Ectodermal cell (in vitro differentiated cells): ENCODE data around the gene COL19A1.

Experiments
- H3K27ac ChIP-seq: 2 replicates; pipeline ENCODE4 v1.7.0; 2013; ENCODE audit warnings: mild to moderate bottlenecking, low read depth, low read length; ENCODE audit not compliant: insufficient read depth, poor library complexity, severe bottlenecking
- H3K27me3 ChIP-seq: 2 replicates; pipeline ENCODE4 v1.7.0; 2013; ENCODE audit warnings: mild to moderate bottlenecking, low read length; ENCODE audit not compliant: insufficient read depth, control insufficient read depth, poor library complexity, severe bottlenecking
- H3K36me3 ChIP-seq: one replicate; pipeline ENCODE4 v1.7.0; 2013; ENCODE audit warnings: low read length; ENCODE audit not compliant: control insufficient read depth, insufficient read depth
- H3K4me1 ChIP-seq: one replicate; pipeline ENCODE4 v1.7.0; 2013; ENCODE audit warnings: low read length; ENCODE audit not compliant: control insufficient read depth, insufficient read depth
- H3K4me3 ChIP-seq: 2 replicates; pipeline ENCODE4 v1.7.0; 2013; ENCODE audit warnings: low read depth, low read length, control low read depth; ENCODE audit not compliant: insufficient read depth
- H3K9me3 ChIP-seq: 2 replicates; pipeline ENCODE4 v1.7.0; 2013; ENCODE audit warnings: mild to moderate bottlenecking, low read length, moderate library complexity; ENCODE audit not compliant: control insufficient read depth
- WGBS, 2 experiments: methylation state at CpG; one replicate each; pipeline ENCODE4 v1.1.7; 2013; ENCODE audit warnings: missing lambda C conversion rate in 2 of 2; 5-methylcytosine and 5-hydroxymethylcytosine counted together

The COL19A1 gene

GRCh38 chr6:70133246-70133645, 266.9 kb downstream of the COL19A1 start:
- H3K4me1 ChIP-seq = no peaks in the 10 kb centered on the region
- no peak overlapping the region for H3K4me3 ChIP-seq
- H3K36me3 ChIP-seq = no peaks in the 10 kb centered on the region
- no peaks in the 10 kb centered on the region for H3K9me3 ChIP-seq
- no peaks in the 10 kb centered on the region for H3K27me3 ChIP-seq
- WGBS, 2 experiments = 92 to 93% methylated on average over 4 of the region's 4 CpGs
- no peak overlapping the region for H3K27ac ChIP-seq

GRCh38 chr6:70134542-70134941, 268.2 kb downstream of the COL19A1 start:
- 96 to 98% methylated on average over 2 of the region's 2 CpGs for whole genome bisulfite sequencing, 2 experiments
- no peaks in the 10 kb centered on the region for H3K27me3 ChIP-seq

DNA sequence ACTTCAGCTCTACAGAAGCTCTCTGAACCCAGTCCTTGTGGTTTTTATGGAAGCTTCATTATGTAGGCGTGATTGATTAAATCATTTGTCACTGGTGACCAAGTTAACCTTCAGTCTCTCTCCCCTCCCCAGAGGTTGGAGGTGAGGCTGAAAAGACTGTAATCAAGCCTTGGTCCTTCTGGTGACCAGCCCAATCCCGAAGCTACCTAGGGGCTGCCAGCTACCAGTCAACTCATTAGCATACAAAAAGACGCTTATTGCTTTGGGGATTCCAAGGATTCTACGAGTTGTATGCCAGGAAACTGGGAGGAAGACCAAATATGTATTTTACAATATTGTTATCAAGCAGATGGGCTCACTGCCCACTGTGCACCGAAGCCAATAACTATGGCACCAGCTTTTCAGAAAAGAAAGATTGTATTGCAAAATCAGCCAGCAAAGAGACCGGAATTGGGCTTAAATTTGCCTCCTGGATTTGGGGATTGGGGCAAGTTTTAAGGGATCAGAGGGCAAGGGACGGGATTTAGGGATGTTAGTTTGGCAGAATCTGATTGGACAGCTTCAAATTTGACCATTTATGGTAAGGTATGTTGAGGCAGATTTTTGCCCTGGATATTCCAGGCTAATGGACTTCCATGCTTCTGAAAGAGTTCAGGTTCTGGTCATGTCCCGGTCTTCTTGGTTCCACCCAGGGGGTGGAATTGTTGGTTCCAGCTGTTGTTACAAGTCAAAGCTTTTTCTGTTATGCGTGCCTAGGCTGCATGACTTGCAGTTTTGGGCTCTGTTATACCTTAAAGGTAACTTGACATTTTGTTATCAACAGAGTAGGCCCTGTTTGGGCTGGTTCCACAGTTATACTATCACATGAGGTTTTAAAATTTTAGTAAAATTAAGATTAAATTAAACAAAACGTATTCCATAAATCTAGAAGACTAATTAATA, 269.1 kb downstream of the COL19A1 start:
- no peaks in the 10 kb centered on the region for H3K36me3 ChIP-seq
- 84 to 85% methylated on average over 9 of the region's 10 CpGs for WGBS, 2 experiments
- H3K4me3 ChIP-seq = no peak overlapping the region
- H3K27ac ChIP-seq = no peak overlapping the region
- no peaks in the 10 kb centered on the region for H3K27me3 ChIP-seq
- no peaks in the 10 kb centered on the region for H3K4me1 ChIP-seq
- H3K9me3 ChIP-seq = no peaks in the 10 kb centered on the region

More at GRCh38 chr6:70134542-70134941, 268.2 kb downstream of the COL19A1 start:
- Histone ChIP-seq H3K4me3 (no peak overlapping the region), H3K36me3 (no peaks in the 10 kb centered on the region), H3K27ac (no peak overlapping the region), H3K9me3 (no peaks in the 10 kb centered on the region), H3K4me1 (no peaks in the 10 kb centered on the region)

DNA sequence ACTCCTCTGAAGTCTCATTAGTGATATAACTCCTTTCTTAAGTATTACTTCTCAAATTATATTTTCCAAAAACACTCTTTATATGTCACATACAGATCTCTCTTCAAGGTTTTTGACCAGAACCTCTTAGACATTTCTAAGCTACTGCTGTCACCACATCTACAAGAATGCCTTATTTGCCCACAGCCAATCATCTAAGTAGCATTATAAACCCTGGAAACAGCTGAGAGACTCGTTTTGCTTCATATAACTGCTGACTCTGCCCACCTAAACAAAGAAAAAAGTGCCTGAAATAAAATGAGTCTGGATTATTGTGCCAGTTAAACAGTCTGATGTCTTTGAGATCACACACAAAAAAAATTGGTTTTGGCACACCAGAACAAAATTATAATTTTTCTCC, 270.6 kb downstream of the COL19A1 start:
- no peaks in the 10 kb centered on the region for H3K36me3 ChIP-seq
- H3K9me3 ChIP-seq = no peaks in the 10 kb centered on the region
- 92 to 100% methylated on average over 1 of the region's 1 CpG for WGBS, 2 experiments
- peaks cover 3% of the 10 kb centered on the region for H3K4me1 ChIP-seq
- no peaks in the 10 kb centered on the region for H3K27me3 ChIP-seq
- H3K4me3 ChIP-seq = no peak overlapping the region
- no peak overlapping the region for H3K27ac ChIP-seq

DNA sequence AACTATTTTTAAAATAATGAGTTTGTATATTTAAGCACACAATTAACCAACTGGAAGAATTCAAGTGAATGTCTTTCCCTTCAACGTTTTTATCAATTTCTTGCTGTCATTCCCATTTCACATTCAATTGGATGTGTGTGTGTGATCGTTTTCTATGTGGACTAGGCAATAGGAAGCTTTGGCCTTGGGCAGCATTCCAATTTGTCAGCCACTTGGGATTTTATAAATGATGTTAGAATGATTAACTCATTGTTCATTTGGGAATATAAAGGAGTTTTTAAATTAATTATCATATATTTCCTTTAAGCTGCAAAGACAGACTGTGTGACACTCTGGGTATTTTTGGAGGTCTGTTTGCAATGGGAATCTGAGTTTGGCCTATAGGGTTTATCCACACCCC, 274.1 kb downstream of the COL19A1 start:
- no peaks in the 10 kb centered on the region for H3K9me3 ChIP-seq
- H3K27ac ChIP-seq = no peak overlapping the region
- peaks cover 8% of the 10 kb centered on the region for H3K4me1 ChIP-seq
- no peak overlapping the region for H3K4me3 ChIP-seq
- H3K27me3 ChIP-seq = no peaks in the 10 kb centered on the region
- no peaks in the 10 kb centered on the region for H3K36me3 ChIP-seq
- 40 to 93% methylated on average over 1 to 2 of the region's 2 CpGs for WGBS, 2 experiments

DNA sequence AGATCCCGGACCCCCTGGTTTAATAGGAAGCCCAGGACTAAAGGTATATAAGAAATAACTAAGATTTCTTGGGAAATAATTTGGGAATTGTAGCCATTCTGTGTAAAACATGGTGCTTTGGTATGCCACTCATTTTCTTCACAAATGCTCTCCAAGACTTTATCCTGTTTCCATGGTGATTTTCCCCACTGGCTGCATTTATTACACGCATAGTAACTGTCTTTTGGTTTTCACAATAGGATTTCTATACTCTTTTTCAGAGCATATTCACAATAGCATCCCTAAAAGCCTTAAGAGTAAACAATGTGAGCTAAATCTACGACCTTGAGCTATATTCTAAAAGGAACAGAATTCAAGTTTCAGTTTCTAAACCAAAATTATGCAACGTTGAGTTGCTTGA, 275.7 kb downstream of the COL19A1 start:
- H3K27ac ChIP-seq = no peak overlapping the region
- no peaks in the 10 kb centered on the region for H3K9me3 ChIP-seq
- H3K4me1 ChIP-seq = peaks cover 8% of the 10 kb centered on the region
- WGBS, 2 experiments = 89 to 91% methylated on average over 3 to 4 of the region's 4 CpGs
- no peaks in the 10 kb centered on the region for H3K36me3 ChIP-seq
- no peak overlapping the region for H3K4me3 ChIP-seq
- H3K27me3 ChIP-seq = no peaks in the 10 kb centered on the region

GRCh38 chr6:70145178-70145577, 278.8 kb downstream of the COL19A1 start:
- no peaks in the 10 kb centered on the region for H3K36me3 ChIP-seq
- peaks cover 8% of the 10 kb centered on the region for H3K4me1 ChIP-seq
- 91% methylated on average over 2 of the region's 2 CpGs; no CpG with 5 or more reads in 1 of the 2 experiments for WGBS, 2 experiments

GRCh38 chr6:70149209-70149788, 282.9 kb downstream of the COL19A1 start:
- 96 to 99% methylated on average over 5 to 6 of the region's 6 CpGs for WGBS, 2 experiments
- H3K36me3 ChIP-seq = no peaks in the 10 kb centered on the region
- H3K4me1 ChIP-seq = no peaks in the 10 kb centered on the region
- H3K4me3 ChIP-seq = no peak overlapping the region
- H3K27me3 ChIP-seq = no peaks in the 10 kb centered on the region
- H3K27ac ChIP-seq = no peak overlapping the region
- H3K9me3 ChIP-seq = no peaks in the 10 kb centered on the region

More at GRCh38 chr6:70145178-70145577, 278.8 kb downstream of the COL19A1 start:
- Histone ChIP-seq H3K9me3 (no peaks in the 10 kb centered on the region), H3K4me3 (no peak overlapping the region), H3K27me3 (no peaks in the 10 kb centered on the region), H3K27ac (no peak overlapping the region)

DNA sequence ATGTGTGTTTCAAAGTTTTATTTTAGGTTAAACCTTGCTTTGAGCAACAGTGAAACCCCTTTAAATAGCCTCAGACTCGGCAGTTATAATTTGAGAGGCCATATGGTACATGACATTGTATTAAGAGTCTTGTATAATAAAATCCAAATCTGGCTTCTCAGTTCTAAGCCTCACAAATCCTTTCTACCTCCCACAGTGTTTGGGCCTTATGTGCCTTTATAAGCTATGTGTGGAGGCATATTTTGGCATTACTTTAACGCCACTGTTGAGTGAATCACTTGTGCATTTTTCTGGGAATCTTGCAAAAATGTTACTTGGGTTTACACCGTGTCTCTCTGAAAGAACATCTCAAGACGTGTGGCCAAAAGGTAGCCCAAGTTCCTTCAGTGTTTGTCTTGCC, 284.2 kb downstream of the COL19A1 start:
- H3K4me3 ChIP-seq = no peak overlapping the region
- H3K9me3 ChIP-seq = no peaks in the 10 kb centered on the region
- no peak overlapping the region for H3K27ac ChIP-seq
- H3K27me3 ChIP-seq = no peaks in the 10 kb centered on the region
- 83 to 85% methylated on average over 4 of the region's 4 CpGs for WGBS, 2 experiments
- no peaks in the 10 kb centered on the region for H3K4me1 ChIP-seq
- H3K36me3 ChIP-seq = no peaks in the 10 kb centered on the region

- Histone ChIP-seq H3K27ac (no peak overlapping the region), H3K9me3 (no peaks in the 10 kb centered on the region), H3K27me3 (no peaks in the 10 kb centered on the region), H3K36me3 (no peaks in the 10 kb centered on the region), H3K4me3 (no peak overlapping the region), H3K4me1 (no peaks in the 10 kb centered on the region)
- 86 to 93% methylated on average over 2 of the region's 2 CpGs for WGBS, 2 experiments
Observed at GRCh38 chr6:70151616-70152015, 285.3 kb downstream of the COL19A1 start.
